CD8-positive, alpha-beta memory T cell (primary cell): Measurements from ENCODE around the gene AKAP6. TPM values are rescaled to one million over a fixed set of nuclear protein-coding genes. Genes with fewer than 3 reads are reported as not detected.

ENCODE experiments used
- CTCF ChIA-PET: fragments of 350-600 bp; sonication (Branson Sonifier 250); formaldehyde crosslinking; loops from one replicate; lab custom pipeline; 2021; ENCODE audit warnings: antibody characterized with exemption; lab: Charles Lee
- POLR2A ChIA-PET: fragments of 350-600 bp; sonication (Branson Sonifier 250); formaldehyde crosslinking; loops from one replicate; lab custom pipeline; 2021; ENCODE audit warnings: antibody characterized with exemption; lab: Charles Lee
- DNase-seq, 5 donors: peaks; one replicate each; pipeline versions ENCODE4 v3.0.0 to v3.0.0-alpha.2; 2020 to 2022; ENCODE audit warnings: mixed read lengths in 1 of 5
- H3K27ac ChIP-seq: one replicate; pipeline ENCODE4 v1.7.0; 2013; ENCODE audit warnings: low read depth, mild to moderate bottlenecking, low read length, moderate library complexity
- H3K27me3 ChIP-seq: 2 replicates; pipeline ENCODE4 v1.7.0; 2013; ENCODE audit warnings: low read length, mild to moderate bottlenecking; ENCODE audit not compliant: insufficient read depth, poor library complexity, severe bottlenecking
- H3K36me3 ChIP-seq: 2 replicates; pipeline ENCODE4 v1.7.0; 2013; ENCODE audit warnings: mild to moderate bottlenecking, low read length, moderate library complexity; ENCODE audit not compliant: insufficient read depth
- H3K4me1 ChIP-seq: 2 replicates; pipeline ENCODE4 v1.7.0; 2013; ENCODE audit warnings: mild to moderate bottlenecking, low read length, moderate library complexity; ENCODE audit not compliant: insufficient read depth
- H3K4me3 ChIP-seq: 2 replicates; pipeline ENCODE4 v1.7.0; 2013; ENCODE audit warnings: mild to moderate bottlenecking, low read length
- H3K9me3 ChIP-seq: 2 replicates; pipeline ENCODE4 v1.7.0; 2013; ENCODE audit warnings: mild to moderate bottlenecking, low read length
- H3K27ac Mint-ChIP-seq, 8 donors: one replicate each; pipeline ENCODE4 v1.8.0; 2020 to 2021; ENCODE audit warnings: mixed read lengths in 8 of 8, mild to moderate bottlenecking in 6 of 8, inconsistent platforms in 3 of 8, moderate library complexity in 3 of 8
- H3K27me3 Mint-ChIP-seq, 2 donors: one replicate each; pipeline ENCODE4 v1.8.0; 2020 to 2021; ENCODE audit warnings: mixed read lengths in 2 of 2, mild to moderate bottlenecking in 1 of 2, moderate library complexity in 1 of 2
- H3K36me3 Mint-ChIP-seq, 3 donors: one replicate each; pipeline ENCODE4 v1.8.0; 2020 to 2021; ENCODE audit warnings: mixed read lengths in 3 of 3, inconsistent platforms in 1 of 3, mild to moderate bottlenecking in 1 of 3
- H3K4me1 Mint-ChIP-seq, 3 donors: one replicate each; pipeline ENCODE4 v1.8.0; 2020 to 2021; ENCODE audit warnings: mixed read lengths in 3 of 3, inconsistent platforms in 1 of 3, mild to moderate bottlenecking in 1 of 3
- H3K4me3 Mint-ChIP-seq, 7 donors: one replicate each; pipeline ENCODE4 v1.8.0; 2020 to 2021; ENCODE audit warnings: mixed read lengths in 7 of 7, mild to moderate bottlenecking in 6 of 7, moderate library complexity in 4 of 7, inconsistent platforms in 2 of 7
- H3K9me3 Mint-ChIP-seq, 5 donors: one replicate each; pipeline ENCODE4 v1.8.0; 2020 to 2022; ENCODE audit warnings: mixed read lengths in 5 of 5, mild to moderate bottlenecking in 3 of 5, moderate library complexity in 2 of 5, inconsistent platforms in 1 of 5
- polyA plus RNA-seq: library from polyadenylated mRNA; unstranded; fragments of 300-500 nt; fragmentation: Illumina TruSeq; gene quantifications from one replicate; pipeline ENCODE4 v1.2.3, GENCODE V29; 2021
- total RNA-seq, 2 experiments: library from RNA; stranded (reverse); gene quantifications; one replicate each; pipeline ENCODE4 v1.2.3, GENCODE V29; 2021

Gene AKAP6
- total and polyA plus RNA-seq, 3 experiments from 2014 or later = 0.49 to 1.5 (median 1.4) TPM

GRCh38 chr14:32319368-32320049, 9.6 kb upstream of the AKAP6 start:
- H3K27me3 Mint-ChIP-seq = peaks cover 9 to 24% of the 10 kb centered on the region in 2 donors
- POLR2A ChIA-PET = no interaction called here

GRCh38 chr14:32324601-32325000, 4.5 kb upstream of the AKAP6 start:
- ChIA-PET POLR2A (no interaction called here), CTCF (no interaction called here)
- H3K4me3 Mint-ChIP-seq = no peak overlapping the region
- peaks cover 0 to 11% (median 2%) of the 10 kb centered on the region in 5 donors for H3K9me3 Mint-ChIP-seq
- H3K4me1 ChIP-seq = no peaks in the 10 kb centered on the region
- peaks cover 0 to 4% of the 10 kb centered on the region in 2 donors for H3K27me3 Mint-ChIP-seq
- H3K4me3 ChIP-seq = no peak overlapping the region
- no peaks in the 10 kb centered on the region for H3K36me3 ChIP-seq
- H3K27me3 ChIP-seq = no peaks in the 10 kb centered on the region
- no peak for DNase-seq
- H3K27ac ChIP-seq = no peak overlapping the region
- no peaks in the 10 kb centered on the region for H3K4me1 Mint-ChIP-seq
- no peak overlapping the region for H3K27ac Mint-ChIP-seq
- H3K9me3 ChIP-seq = no peaks in the 10 kb centered on the region
- H3K36me3 Mint-ChIP-seq = peaks cover 0 to 3% (median 0%) of the 10 kb centered on the region in 3 donors

More at GRCh38 chr14:32319368-32320049, 9.6 kb upstream of the AKAP6 start:
- peaks cover 0 to 3% (median 0%) of the 10 kb centered on the region in 3 donors for H3K36me3 Mint-ChIP-seq
- Histone ChIP-seq H3K4me3 (no peak overlapping the region), H3K4me1 (no peaks in the 10 kb centered on the region), H3K9me3 (no peaks in the 10 kb centered on the region), H3K27me3 (no peaks in the 10 kb centered on the region), H3K36me3 (no peaks in the 10 kb centered on the region), H3K27ac (no peak overlapping the region)
- no peak for DNase-seq
- no peak overlapping the region for H3K4me3 Mint-ChIP-seq
- peaks cover 0 to 3% (median 0%) of the 10 kb centered on the region in 5 donors for H3K9me3 Mint-ChIP-seq
- CTCF ChIA-PET = no interaction called here
- no peaks in the 10 kb centered on the region for H3K4me1 Mint-ChIP-seq
- no peak overlapping the region for H3K27ac Mint-ChIP-seq

- DNase-seq = peak in 1 of 5 donors; percentile 4
Measured at GRCh38 chr14:32327255-32327961, 1.7 kb upstream of the AKAP6 start.

GRCh38 chr14:32329690-32330285, 690 bp downstream of the AKAP6 start:
- no peaks in the 10 kb centered on the region for H3K36me3 Mint-ChIP-seq
- H3K27ac Mint-ChIP-seq = no peak overlapping the region
- no peak for DNase-seq
- H3K27ac ChIP-seq = no peak overlapping the region
- no peak overlapping the region for H3K4me3 ChIP-seq
- H3K4me3 Mint-ChIP-seq = no peak overlapping the region
- no peaks in the 10 kb centered on the region for H3K27me3 ChIP-seq
- H3K27me3 Mint-ChIP-seq = no peaks in the 10 kb centered on the region
- no peaks in the 10 kb centered on the region for H3K4me1 Mint-ChIP-seq
- H3K9me3 ChIP-seq = no peaks in the 10 kb centered on the region
- no peaks in the 10 kb centered on the region for H3K4me1 ChIP-seq
- no peaks in the 10 kb centered on the region for H3K36me3 ChIP-seq
- peaks cover 0 to 11% (median 0%) of the 10 kb centered on the region in 5 donors for H3K9me3 Mint-ChIP-seq
- ChIA-PET POLR2A (no interaction called here), CTCF (no interaction called here)

More at GRCh38 chr14:32327255-32327961, 1.7 kb upstream of the AKAP6 start:
- H3K36me3 ChIP-seq = no peaks in the 10 kb centered on the region
- H3K27ac ChIP-seq = no peak overlapping the region
- H3K27me3 ChIP-seq = no peaks in the 10 kb centered on the region
- Mint-ChIP-seq H3K4me3 (no peak overlapping the region), H3K36me3 (no peaks in the 10 kb centered on the region), H3K27me3 (no peaks in the 10 kb centered on the region), H3K4me1 (no peaks in the 10 kb centered on the region), H3K9me3 (peaks cover 0 to 11% (median 2%) of the 10 kb centered on the region in 5 donors), H3K27ac (peak overlapping the region in 1 of 8 donors; percentile 31)
- H3K9me3 ChIP-seq = no peaks in the 10 kb centered on the region
- H3K4me1 ChIP-seq = no peaks in the 10 kb centered on the region
- no peak overlapping the region for H3K4me3 ChIP-seq
- ChIA-PET CTCF (no interaction called here), POLR2A (no interaction called here)

GRCh38 chr14:32330351-32331111, 1.4 kb downstream of the AKAP6 start:
- H3K27me3 Mint-ChIP-seq = no peaks in the 10 kb centered on the region
- H3K36me3 ChIP-seq = no peaks in the 10 kb centered on the region
- no peaks in the 10 kb centered on the region for H3K36me3 Mint-ChIP-seq
- H3K27ac ChIP-seq = no peak overlapping the region
- H3K4me1 ChIP-seq = no peaks in the 10 kb centered on the region
- no peaks in the 10 kb centered on the region for H3K27me3 ChIP-seq
- ChIA-PET CTCF (no interaction called here), POLR2A (no interaction called here)
- no peaks in the 10 kb centered on the region for H3K9me3 ChIP-seq
- H3K4me3 Mint-ChIP-seq = no peak overlapping the region
- H3K9me3 Mint-ChIP-seq = peaks cover 0 to 11% (median 0%) of the 10 kb centered on the region in 5 donors
- no peak for DNase-seq
- H3K27ac Mint-ChIP-seq = no peak overlapping the region
- no peak overlapping the region for H3K4me3 ChIP-seq
- no peaks in the 10 kb centered on the region for H3K4me1 Mint-ChIP-seq

- Mint-ChIP-seq H3K27me3 (no peaks in the 10 kb centered on the region), H3K9me3 (peaks cover 0 to 8% (median 0%) of the 10 kb centered on the region in 5 donors), H3K4me3 (no peak overlapping the region), H3K36me3 (no peaks in the 10 kb centered on the region), H3K4me1 (no peaks in the 10 kb centered on the region), H3K27ac (no peak overlapping the region)
- H3K4me1 ChIP-seq = no peaks in the 10 kb centered on the region
- no peak overlapping the region for H3K4me3 ChIP-seq
- H3K27me3 ChIP-seq = no peaks in the 10 kb centered on the region
- ChIA-PET POLR2A (no interaction called here), CTCF (no interaction called here)
- H3K36me3 ChIP-seq = no peaks in the 10 kb centered on the region
- no peaks in the 10 kb centered on the region for H3K9me3 ChIP-seq
- no peak overlapping the region for H3K27ac ChIP-seq
- DNase-seq = no peak
Measured at GRCh38 chr14:32331206-32331605, 2.1 kb downstream of the AKAP6 start.

- Mint-ChIP-seq H3K9me3 (peaks cover 0 to 3% (median 0%) of the 10 kb centered on the region in 5 donors), H3K4me3 (no peak overlapping the region), H3K4me1 (no peaks in the 10 kb centered on the region), H3K36me3 (no peaks in the 10 kb centered on the region), H3K27me3 (no peaks in the 10 kb centered on the region), H3K27ac (no peak overlapping the region)
- no peaks in the 10 kb centered on the region for H3K36me3 ChIP-seq
- H3K4me1 ChIP-seq = no peaks in the 10 kb centered on the region
- POLR2A ChIA-PET = no interaction called here
- no peaks in the 10 kb centered on the region for H3K9me3 ChIP-seq
- no peaks in the 10 kb centered on the region for H3K27me3 ChIP-seq
- CTCF ChIA-PET = no interaction called here
- H3K27ac ChIP-seq = no peak overlapping the region
- DNase-seq = no peak
- no peak overlapping the region for H3K4me3 ChIP-seq
Measured at GRCh38 chr14:32332415-32333316, 3.6 kb downstream of the AKAP6 start.
